ENCODE results near the gene ALDH4A1.

DNA sequence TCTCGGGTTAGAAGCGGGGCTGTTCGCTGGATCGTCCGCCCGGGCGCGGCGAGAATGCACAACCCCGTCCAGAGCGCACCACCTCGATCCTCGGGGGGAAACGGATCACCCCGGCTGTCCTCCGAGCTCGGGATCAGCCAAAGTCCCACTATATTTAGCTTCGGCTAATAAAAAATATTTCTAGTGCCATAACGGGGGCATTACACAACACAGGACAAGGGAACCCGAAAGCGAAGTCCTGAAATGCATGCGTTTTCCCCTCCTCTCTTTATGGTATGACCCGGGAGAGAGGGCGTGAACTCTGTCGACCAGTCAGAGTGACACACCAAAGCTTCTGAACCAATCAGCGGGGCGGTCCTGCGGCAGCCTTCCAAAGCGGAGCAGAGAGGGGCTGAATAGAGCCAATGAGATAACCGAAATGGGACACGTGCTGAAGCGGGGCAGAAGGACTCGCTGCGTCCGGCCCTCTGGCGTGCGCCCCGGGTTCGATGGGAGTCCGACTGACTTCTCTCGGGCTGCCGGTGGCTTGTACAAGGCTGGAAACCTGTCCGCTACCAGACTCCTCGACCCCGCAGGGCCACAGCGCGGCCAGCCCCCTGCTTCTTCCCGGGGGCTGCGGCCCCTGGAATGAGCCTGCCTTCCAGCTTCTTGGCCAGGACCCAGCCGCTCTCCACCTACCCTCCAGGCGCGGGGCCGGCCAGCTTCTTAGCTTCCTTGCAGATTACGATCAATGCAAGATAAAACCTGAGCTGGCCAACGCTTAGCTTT, at the start of gene ALDH4A1:
- TF ChIP-seq, protein P1, sequence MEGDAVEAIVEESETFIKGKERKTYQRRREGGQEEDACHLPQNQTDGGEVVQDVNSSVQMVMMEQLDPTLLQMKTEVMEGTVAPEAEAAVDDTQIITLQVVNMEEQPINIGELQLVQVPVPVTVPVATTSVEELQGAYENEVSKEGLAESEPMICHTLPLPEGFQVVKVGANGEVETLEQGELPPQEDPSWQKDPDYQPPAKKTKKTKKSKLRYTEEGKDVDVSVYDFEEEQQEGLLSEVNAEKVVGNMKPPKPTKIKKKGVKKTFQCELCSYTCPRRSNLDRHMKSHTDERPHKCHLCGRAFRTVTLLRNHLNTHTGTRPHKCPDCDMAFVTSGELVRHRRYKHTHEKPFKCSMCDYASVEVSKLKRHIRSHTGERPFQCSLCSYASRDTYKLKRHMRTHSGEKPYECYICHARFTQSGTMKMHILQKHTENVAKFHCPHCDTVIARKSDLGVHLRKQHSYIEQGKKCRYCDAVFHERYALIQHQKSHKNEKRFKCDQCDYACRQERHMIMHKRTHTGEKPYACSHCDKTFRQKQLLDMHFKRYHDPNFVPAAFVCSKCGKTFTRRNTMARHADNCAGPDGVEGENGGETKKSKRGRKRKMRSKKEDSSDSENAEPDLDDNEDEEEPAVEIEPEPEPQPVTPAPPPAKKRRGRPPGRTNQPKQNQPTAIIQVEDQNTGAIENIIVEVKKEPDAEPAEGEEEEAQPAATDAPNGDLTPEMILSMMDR (conservative IDR thresholded peaks at IDR 0.05; ENCODE audit: low read length), result no peak
- TF ChIP-seq EZH2phosphoT487 (IDR thresholded peaks at IDR 0.05; ENCODE audit: borderline replicate concordance, low read depth, low read length), result no peak
